ENCODE measurements around the gene RCSD1.
"Not testable (repeated sequence)": the region's sequence is repeated elsewhere in the genome, so short reads cannot be mapped to it uniquely, and the experiment has no call there.

Gene RCSD1

DNA sequence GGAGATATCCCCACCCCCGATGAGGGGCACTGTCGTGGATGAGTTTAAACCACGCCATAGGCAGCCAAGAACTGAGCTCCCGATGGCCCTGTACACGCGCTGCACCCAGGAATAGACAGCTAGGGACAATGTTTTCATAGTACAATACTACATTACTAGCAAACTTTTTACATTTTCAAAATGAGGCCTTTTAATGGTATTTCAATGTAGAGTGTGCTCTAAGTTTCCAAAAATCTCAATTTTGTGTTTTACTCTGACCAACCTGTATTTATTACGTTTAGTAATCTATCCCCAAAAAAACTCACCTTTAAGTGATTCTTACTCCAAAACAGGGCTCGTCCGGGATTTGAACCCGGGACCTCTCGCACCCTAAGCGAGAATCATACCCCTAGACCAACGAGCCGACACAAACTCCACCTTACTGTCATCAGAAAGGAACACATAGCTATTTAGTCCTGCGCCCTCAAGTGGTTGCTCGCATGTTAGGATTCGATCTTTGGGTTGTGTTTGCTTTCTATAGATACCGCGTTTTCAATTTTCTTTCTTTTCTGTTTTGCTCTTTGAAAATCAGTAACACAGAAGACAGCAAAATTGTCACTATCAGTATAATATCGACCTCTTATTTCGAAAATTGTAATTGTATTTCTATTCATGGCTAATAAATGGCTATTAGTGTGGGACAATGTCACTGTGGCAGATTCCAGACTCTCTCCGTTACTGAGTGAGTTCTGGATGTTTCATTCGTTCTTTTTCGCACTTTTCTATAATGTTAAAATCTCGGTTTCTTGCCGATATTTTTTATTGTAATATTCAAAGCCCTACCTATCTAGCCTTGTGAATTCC lies 85.3 kb downstream of the RCSD1 start:
- DNase-seq (ENCODE audit: low read depth in 2 of 2): peak; percentile 72 to 74

DNA sequence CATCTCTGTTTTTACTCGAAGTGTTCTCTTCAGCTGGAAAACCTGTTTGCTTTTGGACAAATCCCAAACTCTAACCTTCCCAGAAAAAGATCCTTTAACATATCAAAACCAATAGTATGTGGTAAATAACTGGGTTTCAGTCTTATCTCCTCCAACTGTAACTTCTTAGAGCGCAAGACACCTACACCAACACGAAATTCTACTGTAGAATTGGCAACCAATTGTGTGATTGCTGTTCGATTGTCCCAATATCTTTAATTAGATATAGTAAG lies 85.9 kb downstream of the RCSD1 start:
- no peak for DNase-seq (ENCODE audit: low read depth in 2 of 2)

DNA sequence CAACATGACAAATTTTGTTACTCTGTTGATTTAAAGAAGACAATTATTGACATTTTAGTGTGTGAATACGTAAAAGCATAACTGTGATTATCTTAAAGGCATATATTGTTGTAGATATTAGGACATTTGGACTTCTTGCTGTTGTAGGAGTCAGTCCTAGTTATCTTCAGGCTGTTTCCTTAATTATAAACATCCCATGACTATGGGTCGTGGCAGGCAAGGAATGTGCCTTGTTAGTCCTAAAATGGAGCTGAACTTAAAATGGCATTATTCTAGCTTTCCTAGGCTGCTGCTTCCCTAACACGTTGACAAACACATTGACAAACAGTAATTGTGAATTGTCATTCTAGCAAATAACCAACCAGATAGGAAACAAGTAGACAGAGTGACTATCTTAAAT lies 87.3 kb downstream of the RCSD1 start:
- no peak for DNase-seq (ENCODE audit: low read depth in 2 of 2)

DNA sequence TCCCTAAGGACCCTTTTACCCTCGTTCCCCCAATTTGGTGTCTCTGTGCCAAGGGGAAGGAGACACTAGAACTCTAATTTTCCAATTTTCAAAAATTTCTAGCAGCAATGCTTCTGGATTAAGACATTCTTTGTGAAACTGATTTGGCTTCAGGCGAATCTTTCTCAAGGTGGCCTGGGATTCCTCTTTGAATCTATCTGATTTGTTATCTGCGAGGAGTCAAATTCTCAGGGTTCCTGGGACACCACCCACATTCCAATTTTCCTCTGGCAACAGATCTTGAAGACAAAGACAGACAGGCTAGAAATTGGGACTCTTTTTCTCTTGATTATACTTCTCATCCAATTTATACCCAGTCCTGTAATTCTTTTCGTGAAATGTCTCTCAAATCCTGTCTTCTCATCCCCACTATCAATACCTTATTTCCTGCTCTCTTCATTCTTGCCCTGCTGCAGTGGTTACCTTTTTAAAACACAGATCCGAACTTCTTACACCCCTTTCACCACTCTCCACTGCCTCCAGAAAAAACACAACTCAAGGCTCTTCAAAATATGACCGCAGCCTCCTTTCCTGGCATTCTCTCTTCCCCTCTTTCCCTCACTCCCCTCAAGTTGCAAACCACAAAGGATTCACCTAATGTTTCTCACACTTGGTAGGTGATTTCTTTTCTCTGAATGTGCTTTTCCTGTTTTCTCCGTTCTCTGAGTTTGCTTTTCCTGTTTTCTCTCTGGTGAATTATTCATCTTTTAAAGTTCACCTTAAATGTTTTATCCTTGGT lies 89.1 kb downstream of the RCSD1 start:
- DNase-seq (ENCODE audit: low read depth in 2 of 2): no peak

DNA sequence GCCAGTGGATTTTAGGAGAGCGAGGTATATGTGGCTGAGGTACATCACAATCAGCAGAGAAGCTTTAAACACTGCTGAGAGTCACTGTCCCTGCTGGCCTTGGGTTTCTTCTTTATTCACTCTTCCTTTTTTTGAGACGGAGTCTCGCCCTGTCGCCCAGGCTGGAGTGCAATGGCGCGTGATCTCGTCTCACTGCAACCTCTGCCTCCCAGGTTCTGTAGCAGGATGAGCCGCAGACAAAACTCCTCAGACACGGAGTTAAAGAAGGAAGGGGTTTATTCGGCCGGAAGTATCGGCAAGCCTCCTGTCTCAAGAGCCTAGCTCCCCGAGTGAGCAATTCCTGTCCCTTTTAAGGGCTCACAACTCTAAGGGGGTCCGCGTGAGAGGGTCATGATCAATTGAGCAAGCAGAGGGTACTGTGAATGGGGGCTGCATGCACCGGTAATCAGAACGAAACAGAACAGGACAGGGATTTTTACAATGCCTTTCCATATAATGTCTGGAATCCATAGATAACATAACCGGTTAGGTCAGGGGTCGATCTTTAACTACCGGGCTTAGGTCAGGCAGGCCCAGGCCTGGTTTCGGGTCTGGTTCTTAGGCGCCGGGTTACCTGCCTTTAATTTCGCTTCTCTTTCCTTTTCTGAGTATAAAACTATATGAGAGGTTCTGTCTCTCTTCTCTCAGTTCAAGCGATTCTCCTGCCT lies 89.8 kb downstream of the RCSD1 start:
- DNase-seq (ENCODE audit: low read depth in 2 of 2): not testable (repeated sequence)

DNA sequence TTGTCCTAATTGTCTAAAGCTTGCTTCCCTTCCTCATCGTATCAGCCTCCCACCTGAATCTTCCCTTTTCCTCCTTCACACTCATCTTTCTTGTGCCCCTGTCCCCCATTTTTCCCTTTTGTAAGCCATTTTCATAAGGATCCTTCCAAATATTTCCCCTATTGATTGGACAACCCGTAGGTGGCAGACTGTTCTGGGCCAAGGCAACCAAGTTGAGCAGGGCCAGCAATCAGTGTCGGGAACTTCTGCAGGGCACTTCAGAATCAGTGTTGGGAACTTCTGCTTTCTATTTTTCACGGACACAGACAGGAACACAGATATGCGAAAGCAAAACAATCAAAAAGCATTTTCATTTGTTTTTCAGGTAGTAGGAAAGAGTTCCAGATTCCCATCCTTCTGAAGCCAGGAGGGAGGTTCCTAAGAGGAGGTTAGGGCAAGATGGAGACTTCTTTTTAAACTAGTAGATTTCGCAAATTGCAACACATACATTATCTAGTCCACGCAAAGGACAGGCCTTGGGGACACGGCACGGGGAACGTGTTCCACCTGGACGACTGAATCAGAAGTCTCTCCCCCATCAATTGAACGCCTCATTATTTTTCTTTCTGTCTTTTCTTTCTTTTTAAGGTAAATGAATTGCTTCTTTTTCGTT lies 91.1 kb downstream of the RCSD1 start:
- DNase-seq (ENCODE audit: low read depth in 2 of 2): no peak

DNA sequence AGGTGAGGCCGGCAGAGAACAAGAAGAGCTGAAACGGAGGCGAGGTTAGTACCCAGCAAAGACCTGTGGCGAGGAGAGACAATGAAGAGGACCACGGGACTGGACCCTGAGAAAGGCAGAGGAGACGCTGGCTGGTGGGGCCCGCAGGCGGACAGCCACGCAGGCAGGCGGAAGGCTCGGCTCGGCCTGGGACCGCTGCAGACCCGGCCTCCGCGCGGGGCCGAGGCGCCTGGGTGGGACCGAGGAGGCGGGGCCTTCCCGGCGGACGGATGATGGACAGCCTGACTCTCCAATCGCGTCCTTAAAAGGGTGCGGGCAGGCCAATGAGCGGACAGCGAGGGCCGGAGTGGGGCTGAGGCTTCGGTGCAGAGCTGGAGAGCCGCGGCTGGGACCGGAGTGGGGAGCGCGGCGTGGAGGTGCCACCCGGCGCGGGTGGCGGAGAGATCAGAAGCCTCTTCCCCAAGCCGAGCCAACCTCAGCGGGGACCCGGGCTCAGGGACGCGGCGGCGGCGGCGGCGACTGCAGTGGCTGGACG lies 91.7 kb downstream of the RCSD1 start, which contains the start of gene MPZL1:
Gene MPZL1, plus strand, starts transcription at position 366 of the 535 bp plus-strand sequence. CDS start 170 bp downstream, outside the sequence.
- peak; percentile 83 to 87 for DNase-seq (ENCODE audit: low read depth in 2 of 2)

DNA sequence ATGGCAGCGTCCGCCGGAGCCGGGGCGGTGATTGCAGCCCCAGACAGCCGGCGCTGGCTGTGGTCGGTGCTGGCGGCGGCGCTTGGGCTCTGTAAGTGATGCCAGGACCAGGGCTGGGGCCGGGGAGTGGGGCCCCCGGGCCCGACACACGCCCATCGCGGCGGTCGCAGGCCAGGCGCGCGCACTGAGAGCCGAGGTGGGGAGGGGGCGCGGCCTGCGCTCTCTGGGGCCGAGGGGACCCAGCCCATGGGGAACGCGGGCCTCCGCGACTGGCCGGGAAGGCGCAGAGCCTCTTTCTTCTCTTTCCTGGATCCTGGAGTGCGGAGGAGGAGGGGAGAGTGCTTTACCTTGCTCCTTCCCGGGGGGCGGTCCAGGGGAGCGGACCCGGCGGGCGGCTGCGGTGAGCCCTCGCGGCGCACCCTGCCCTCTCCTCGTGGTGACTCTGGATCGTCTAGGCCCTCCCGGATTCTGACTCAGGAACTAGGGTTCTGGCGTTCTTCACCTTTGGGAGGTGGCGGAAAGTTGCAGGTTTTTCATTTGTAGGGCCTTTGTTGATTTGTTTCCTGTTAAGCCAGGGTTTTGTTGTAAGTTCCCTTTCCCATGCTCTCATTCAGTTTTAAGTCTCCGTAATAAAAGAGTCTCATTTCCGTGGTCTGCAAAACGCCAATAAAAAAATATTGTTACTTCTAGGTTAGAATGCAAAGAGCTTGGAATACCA lies 92.3 kb downstream of the RCSD1 start:
- no peak for DNase-seq (ENCODE audit: low read depth in 2 of 2)

DNA sequence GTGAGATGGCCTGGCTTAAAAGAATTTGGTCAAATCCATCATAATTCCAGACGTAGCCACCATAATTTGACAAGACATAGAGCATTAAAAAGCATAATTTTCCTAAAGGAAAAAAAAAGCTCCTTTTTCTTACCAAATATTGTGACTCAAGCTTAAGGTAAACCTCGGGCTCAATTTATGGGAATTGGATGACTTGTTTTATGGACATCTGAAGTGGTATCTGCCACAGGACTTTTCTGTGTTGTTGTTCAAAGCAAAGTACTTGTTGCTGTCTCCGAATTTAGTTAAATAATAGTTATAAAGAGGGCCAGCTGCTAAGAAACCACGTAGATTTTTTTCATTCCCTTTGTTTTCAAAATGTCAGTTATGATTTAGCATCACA lies 92.8 kb downstream of the RCSD1 start:
- no peak for DNase-seq (ENCODE audit: low read depth in 2 of 2)

DNA sequence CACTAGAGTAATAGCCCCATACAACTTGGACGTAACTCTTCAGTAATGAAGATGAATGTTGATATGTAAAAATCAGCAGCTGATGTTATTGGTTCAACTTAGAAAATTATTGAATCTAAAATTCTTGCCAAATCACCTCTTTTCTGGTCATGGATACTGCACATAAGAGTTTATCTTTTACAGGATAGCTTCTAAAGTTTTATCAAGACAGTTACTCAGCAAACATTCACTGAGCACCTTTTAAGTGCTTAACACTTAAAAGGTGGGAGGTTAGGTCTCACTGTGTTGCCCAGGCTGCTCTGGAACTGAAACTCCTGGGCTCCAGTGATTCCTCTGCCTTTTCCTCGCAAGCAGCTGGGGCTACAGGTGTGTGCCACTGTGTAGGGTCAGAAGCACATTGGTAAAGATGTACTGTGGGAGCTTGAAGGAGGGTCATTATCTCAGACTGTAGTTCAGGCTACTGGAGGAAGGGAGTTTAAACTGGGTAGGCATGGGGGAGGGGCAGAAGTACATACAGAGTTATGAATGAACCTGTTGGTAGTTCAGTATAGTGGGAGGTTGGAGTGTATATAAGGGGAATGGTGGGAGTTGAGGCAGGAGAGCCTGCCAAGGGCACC lies 93.8 kb downstream of the RCSD1 start:
- no peak for DNase-seq (ENCODE audit: low read depth in 2 of 2)

DNA sequence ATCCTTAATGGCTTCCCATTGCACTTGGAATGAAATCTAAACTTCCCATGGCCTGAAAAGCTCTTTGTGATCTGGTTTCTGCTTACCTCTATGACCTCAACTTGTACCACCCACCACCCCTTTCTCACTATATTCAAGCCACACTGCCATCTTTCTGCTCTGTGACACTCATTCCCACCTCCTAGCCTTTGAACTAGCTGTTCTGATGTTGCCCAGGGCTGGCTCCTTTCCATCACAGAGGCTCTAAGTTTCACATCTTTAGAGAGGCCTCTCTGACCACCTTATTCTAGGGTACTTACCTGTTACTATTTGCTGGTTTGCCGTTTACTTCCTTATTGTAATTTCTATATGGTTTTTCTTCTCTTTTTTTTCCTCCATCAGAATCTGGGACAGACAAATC lies 96.0 kb downstream of the RCSD1 start:
- no peak for DNase-seq (ENCODE audit: low read depth in 2 of 2)

DNA sequence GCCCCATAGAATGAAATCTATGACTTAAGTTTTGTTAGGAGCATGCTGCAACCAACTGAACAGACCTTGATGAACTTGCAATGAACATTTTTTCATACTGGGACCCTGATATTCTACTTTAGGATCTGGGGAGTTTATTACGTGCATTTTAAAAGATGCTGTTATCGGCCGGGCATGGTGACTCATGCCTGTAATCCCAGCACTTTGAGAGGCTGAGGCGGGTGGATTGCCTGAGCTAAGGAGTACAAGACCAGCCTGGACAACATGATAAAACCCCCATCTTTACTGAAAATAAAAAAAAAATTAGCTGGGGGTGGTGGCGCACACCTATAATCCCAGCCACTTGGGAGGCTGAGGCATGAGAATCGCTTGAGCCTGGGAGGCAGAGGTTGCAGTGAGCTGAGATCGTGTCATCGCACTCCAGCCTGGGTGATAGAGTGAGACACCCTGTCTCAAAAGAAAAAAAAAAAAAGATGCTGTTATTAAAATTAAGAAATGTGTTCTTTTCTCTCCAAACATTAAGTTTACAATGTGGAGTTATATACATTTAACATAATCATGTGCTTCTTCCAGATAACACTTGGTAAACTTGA lies 98.9 kb downstream of the RCSD1 start:
- no peak for DNase-seq (ENCODE audit: low read depth in 2 of 2)

DNA sequence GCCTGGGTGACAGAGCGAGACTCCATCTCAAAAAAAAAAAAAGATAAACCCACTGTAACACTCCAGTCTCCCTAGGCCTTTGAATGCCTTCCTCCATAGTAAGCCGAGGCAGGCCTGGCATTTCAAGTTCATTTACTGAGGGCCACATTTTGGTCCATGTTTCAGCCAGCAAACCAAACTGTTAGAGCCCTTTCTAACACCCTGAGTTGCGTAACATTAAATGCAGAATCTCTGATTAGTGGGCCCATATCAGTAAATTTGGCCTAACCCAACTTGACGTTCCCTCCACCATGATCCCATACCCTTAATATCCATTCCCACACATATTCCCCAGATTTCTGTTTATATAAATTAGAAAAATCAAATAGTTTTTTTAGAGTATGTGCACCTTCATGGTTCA lies 104.2 kb downstream of the RCSD1 start:
- no peak for DNase-seq (ENCODE audit: low read depth in 2 of 2)

DNA sequence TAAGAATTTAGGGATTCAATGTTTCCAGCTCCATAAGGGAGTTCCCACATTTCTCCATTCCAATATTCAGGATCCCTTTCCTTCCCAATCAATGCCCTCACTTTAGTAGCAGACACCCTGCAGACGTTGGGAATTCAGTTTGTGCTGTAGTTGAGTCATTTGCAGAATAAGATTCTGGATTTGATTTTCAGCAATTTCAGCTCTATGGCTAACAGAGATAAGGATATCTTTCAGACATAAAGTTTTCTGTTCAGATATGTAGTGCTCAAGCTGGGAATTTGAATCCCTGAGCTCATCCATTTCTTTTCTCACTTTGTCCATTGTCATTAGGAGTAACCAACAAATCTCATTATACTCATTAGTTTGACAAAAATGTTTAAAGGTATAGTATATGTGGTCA lies 104.8 kb downstream of the RCSD1 start:
- DNase-seq (ENCODE audit: low read depth in 2 of 2): no peak

DNA sequence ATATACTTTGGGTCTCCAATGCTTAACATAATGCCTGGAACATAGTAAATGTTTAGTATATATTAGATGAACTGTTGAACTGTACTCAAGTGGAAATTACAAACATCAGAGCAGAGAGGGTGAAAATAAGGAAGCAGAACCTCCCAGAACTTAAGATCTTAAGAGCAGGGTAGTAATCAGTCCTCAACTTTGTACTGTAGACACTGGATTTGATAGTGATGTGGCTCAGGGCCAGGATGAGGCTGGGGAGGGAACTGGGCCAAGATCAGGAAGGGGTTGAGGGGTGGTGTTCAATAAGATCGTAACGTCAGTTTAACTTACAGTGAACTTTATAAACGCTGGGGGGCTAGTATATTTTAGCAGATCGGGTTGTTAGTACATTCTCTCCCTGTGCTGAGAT lies 107.1 kb downstream of the RCSD1 start:
- DNase-seq (ENCODE audit: low read depth in 2 of 2): no peak

DNA sequence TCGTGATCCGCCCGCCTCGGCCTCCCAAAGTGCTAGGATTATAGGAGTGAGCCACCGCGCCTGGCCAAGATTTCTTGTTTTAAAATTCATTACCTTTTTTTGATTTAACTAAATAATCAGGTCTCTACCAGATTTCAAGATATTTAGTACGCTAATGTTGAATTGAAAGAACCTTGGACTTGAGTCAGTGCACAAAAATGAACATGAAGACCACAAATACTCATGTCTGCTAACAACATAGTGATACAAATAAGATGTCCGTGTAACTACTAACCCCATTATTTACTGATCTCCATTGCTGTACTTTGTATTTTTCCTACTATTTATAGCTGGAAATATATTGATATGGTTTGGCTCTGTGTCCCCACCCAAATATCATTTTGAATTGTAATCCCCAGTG lies 108.1 kb downstream of the RCSD1 start:
- DNase-seq (ENCODE audit: low read depth in 2 of 2): no peak

DNA sequence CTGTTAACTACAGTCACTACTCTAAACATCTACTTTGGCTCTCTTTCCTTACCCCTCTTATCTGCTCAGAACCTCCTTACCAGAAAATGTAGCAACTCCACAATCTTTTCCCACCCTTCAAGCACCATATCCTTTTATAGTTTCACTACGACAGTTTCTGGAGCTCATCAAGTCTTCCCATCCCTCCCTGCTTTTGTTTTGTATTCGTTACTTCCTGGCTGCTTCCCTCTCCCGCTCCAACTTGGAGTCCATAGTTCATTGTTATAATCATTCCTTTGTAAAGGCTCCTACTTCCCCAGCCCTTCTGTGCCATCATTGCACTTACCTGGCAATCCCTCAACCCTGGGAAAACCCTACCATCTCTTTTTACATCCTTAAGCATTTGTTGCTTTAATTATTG lies 109.7 kb downstream of the RCSD1 start:
- DNase-seq (ENCODE audit: low read depth in 2 of 2): no peak

DNA sequence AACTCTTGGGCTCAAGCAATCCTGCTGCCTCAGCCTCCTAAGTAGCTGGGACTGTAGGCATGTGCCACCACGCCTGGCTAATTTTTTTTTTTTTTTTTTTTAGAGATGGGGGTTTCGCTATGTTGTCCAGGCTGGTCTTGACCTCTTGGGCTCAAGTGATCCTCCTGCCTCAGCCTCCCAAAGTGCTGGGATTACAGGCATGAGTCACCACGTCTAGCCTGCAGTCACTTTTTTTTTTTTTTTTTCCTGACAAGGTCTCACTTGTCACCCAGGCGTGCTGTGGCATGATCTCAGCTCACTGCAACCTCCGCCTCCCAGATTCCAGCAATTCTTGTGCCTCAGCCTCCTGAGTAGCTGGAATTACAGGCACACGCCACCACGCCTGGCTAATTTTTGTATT lies 111.1 kb downstream of the RCSD1 start:
- not testable (repeated sequence) for DNase-seq (ENCODE audit: low read depth in 2 of 2)

DNA sequence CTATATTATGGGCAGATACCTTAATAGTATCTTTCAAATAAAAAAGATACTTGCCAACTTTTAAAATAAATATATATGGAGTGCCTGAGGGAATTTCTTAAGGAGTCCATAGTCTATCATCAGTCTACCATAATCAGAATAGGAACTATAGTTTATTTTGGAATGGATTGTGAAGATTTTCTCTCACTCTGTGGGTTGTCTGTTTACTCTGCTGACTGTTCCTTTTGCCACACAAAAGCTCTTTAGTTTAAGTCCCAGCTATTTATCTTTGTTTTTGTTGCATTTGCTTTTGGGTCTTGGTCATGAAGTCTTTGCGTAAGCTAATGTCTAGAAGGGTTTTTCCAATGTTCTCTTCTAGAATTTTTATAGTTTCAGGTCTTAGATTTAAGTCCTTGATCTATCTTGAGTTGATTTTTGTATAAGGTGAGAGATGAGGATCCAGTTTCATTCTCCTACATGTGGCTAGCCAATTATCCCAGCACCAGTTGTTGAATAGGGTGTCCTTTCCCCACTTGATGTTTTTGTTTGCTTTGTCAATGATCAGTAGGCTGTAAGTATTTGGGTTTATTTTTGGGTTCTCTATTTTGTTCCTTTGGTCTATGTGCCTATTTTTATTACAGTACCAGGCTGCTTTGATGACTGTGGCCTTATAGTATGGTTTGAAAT lies 112.5 kb downstream of the RCSD1 start:
- DNase-seq (ENCODE audit: low read depth in 2 of 2): not testable (repeated sequence)

DNA sequence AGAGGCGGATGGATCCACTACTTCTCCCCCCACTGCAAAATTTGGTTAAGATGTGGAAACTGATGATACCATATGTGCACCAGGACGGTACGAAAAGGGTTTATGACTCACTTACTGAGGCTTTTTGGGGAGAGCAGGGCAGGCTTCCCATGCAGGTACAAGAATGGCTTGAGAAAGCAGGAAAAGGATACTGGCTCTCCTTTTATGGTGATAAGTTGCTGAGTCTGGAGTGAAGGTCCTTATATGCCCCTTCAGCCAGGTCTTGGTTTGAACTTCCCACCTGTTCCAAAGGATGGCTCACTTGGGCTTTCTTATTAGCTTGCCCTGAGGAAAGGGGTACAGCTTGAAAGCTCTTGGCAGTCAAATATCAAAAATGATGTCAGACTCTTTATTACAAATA lies 114.9 kb downstream of the RCSD1 start:
- no peak for DNase-seq (ENCODE audit: low read depth in 2 of 2)

Measured in activated CD8-positive, alpha-beta memory T cell treated with anti-CD3 and anti-CD28 coated beads for 4 hours (primary cell).